Panc1 (cell line): ENCODE measurements around the gene RAB40A.

Experiments
- CTCF ChIP-seq: fragments of 450-650 bp; IDR thresholded peaks from 2 replicates; pipeline ENCODE4 v1.5.1; 2017; ENCODE audit warnings: mild to moderate bottlenecking
- TF ChIP-seq, protein P1 (sequence below), 2 experiments: IDR thresholded peaks; 2 replicates each; pipeline ENCODE4 v1.6.1; 2011 to 2012; ENCODE audit warnings: low read depth in 2 of 2, control low read depth in 1 of 2, low read length in 1 of 2, mild to moderate bottlenecking in 1 of 2, moderate library complexity in 1 of 2; ENCODE audit not compliant: insufficient read depth in 1 of 2

GRCh38 chrX:103540145-103540544 lies 20.9 kb upstream of the RAB40A start:
- TF ChIP-seq CTCF: no peak
- TF ChIP-seq, protein P1, sequence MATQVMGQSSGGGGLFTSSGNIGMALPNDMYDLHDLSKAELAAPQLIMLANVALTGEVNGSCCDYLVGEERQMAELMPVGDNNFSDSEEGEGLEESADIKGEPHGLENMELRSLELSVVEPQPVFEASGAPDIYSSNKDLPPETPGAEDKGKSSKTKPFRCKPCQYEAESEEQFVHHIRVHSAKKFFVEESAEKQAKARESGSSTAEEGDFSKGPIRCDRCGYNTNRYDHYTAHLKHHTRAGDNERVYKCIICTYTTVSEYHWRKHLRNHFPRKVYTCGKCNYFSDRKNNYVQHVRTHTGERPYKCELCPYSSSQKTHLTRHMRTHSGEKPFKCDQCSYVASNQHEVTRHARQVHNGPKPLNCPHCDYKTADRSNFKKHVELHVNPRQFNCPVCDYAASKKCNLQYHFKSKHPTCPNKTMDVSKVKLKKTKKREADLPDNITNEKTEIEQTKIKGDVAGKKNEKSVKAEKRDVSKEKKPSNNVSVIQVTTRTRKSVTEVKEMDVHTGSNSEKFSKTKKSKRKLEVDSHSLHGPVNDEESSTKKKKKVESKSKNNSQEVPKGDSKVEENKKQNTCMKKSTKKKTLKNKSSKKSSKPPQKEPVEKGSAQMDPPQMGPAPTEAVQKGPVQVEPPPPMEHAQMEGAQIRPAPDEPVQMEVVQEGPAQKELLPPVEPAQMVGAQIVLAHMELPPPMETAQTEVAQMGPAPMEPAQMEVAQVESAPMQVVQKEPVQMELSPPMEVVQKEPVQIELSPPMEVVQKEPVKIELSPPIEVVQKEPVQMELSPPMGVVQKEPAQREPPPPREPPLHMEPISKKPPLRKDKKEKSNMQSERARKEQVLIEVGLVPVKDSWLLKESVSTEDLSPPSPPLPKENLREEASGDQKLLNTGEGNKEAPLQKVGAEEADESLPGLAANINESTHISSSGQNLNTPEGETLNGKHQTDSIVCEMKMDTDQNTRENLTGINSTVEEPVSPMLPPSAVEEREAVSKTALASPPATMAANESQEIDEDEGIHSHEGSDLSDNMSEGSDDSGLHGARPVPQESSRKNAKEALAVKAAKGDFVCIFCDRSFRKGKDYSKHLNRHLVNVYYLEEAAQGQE (IDR thresholded peaks at IDR 0.05; ENCODE audit: insufficient read depth in 1 of 2, low read depth in 2 of 2, low read length in 1 of 2): no peak
